Activated T-cell treated with anti-CD3 and anti-CD28 coated beads, Interleukin-2, amount 50 U/mL, for 4 hours (primary cell): ENCODE results near the gene CLK3. TPM values are rescaled to one million over a fixed set of nuclear protein-coding genes. Genes with fewer than 3 reads are reported as not detected.
"Not testable (repeated sequence)": the region's sequence is repeated elsewhere in the genome, so short reads cannot be mapped to it uniquely, and the experiment has no call there.

Source experiments
- ATAC-seq, 2 donors: fragments of 200-7000 bp; cut with Tn5 transposase; one replicate each; pipeline ENCODE4 v1.10.0; 2021
- DNase-seq: peaks from one replicate; pipeline ENCODE4 v3.0.0-alpha.2; 2020
- H3K27me3 Mint-ChIP-seq: one replicate; pipeline ENCODE4 v1.8.0; 2021; ENCODE audit warnings: low read depth, mixed read lengths
- H3K36me3 Mint-ChIP-seq: one replicate; pipeline ENCODE4 v1.8.0; 2022; ENCODE audit warnings: mixed read lengths; ENCODE audit not compliant: insufficient read depth
- H3K4me1 Mint-ChIP-seq: one replicate; pipeline ENCODE4 v1.8.0; 2021; ENCODE audit warnings: low read depth, mixed read lengths
- H3K4me3 Mint-ChIP-seq: one replicate; pipeline ENCODE4 v1.8.0; 2021; ENCODE audit warnings: mild to moderate bottlenecking, moderate library complexity, mixed read lengths
- H3K9me3 Mint-ChIP-seq: one replicate; pipeline ENCODE4 v1.8.0; 2021; ENCODE audit warnings: mixed read lengths
- total RNA-seq, 3 donors: library from RNA; stranded (reverse); gene quantifications; one replicate each; pipeline ENCODE4 v1.2.1, GENCODE V29; 2021

Gene CLK3
- total RNA-seq, 3 donors from 2014 or later: 74.0 to 78.2 (median 74.8) TPM

DNA sequence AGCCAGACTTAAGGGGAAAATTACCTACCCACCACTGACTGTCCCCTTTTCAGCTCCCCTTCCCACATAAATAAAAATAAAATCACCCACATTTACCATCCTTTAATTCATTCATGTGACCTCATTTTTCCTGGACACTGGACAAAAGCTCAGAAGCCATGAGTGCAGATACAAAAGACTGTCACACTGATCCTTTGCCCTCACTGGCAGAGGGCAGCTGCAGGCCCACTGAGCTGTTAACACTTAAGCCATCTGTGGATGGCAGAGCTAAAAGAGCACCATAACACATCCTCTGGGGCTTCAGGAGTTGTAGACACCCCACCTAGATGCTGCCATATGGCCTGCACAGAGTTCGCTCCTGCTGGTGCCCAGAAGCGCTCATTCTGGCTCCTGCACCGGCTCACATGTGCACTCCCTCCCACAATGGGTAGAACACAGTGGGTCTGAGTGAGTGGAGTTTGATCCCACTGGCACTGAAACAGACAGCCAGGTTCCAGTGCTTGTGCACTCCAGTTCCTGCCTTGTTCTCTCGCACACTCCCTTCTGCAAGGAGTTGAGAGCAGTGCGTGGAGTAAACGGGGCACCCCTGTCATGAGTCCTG is 41.4 kb downstream of the CLK3 start:
- H3K27me3 Mint-ChIP-seq: no peaks in the 10 kb centered on the region
- H3K4me1 Mint-ChIP-seq: peaks cover 15% of the 10 kb centered on the region
- DNase-seq: no peak
- no peak overlapping the region for H3K4me3 Mint-ChIP-seq
- peaks cover 22% of the 10 kb centered on the region for H3K36me3 Mint-ChIP-seq
- ATAC-seq: no peak
- no peaks in the 10 kb centered on the region for H3K9me3 Mint-ChIP-seq

DNA sequence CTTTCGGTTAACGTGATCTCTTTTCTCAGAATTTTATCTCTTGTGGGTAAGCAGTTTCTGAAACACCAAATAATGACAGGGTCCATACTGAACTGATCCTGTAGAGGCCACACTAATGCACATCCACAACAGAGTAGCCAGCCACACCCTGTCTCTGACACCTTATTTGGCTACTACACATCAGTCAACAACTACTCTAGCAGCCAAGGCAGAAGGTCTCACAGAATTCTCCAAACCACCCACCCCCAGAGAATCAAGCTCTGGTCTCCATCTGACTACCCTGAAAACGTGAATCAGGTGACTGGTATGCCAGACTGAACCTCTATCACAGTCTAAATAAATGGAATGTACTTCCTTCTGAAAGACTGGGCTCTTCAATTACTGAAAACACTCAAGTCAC is 42.2 kb downstream of the CLK3 start:
- H3K36me3 Mint-ChIP-seq: peaks cover 22% of the 10 kb centered on the region
- H3K27me3 Mint-ChIP-seq: no peaks in the 10 kb centered on the region
- peaks cover 17% of the 10 kb centered on the region for H3K4me1 Mint-ChIP-seq
- ATAC-seq (no peak), DNase-seq (no peak)
- H3K9me3 Mint-ChIP-seq: no peaks in the 10 kb centered on the region
- H3K4me3 Mint-ChIP-seq: no peak overlapping the region

DNA sequence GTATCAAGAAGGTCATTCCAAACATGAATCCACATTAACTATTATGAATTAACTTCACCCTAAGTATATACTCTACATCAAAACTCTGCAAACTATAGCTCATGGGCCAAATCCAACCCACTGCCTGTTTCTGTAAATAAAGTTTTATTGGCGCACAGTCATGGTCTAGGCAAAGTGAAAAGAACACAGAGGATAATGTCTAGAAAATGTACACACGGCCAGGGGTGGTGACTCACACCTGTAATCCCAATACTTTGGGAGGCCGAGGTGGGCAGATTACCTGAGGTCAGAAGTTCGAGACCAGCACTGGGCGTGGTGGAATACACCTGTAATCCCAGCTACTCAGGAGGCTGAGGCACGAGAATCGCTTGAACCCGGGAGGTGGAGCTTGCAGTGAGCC is 45.6 kb downstream of the CLK3 start:
- H3K36me3 Mint-ChIP-seq, H3K9me3 Mint-ChIP-seq, DNase-seq, H3K4me3 Mint-ChIP-seq, H3K27me3 Mint-ChIP-seq, ATAC-seq: not testable (repeated sequence)
- peaks cover 15% of the 10 kb centered on the region for H3K4me1 Mint-ChIP-seq

DNA sequence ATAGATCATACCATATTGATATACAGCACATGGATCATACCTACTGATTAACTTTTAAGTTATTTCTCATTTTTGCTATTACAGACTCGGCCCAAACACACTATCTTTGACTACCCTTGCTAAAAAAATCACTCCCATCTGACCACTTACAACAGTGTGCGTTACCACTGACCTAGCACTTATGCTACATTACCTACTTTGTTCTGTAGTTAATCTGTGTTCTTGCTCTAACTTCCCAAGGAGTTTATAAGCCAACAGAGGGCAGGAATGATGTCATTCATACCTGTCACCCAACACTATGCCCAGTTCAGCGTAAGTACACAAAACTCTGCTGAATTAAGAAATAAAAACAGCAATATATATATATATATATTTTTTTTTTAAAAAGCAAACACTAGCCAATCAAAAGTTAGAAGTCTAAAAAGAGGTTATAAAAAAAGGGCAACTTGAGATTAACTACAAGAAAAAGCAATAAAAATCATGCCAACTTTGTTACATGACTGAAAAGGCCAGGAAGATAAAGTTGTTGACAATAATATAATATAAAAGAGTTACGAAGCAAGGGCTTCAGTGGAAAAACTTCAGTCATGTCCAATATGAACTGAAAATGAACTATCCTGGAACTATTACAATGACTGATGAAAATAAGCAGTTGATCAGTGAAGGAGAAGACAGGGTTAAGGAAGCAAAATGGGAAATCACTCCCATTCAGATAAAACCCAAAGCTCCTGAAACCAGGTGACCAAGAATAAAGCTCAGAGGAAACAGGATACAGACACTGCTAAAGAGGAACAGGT is 46.6 kb downstream of the CLK3 start:
- no peak overlapping the region for H3K4me3 Mint-ChIP-seq

DNA sequence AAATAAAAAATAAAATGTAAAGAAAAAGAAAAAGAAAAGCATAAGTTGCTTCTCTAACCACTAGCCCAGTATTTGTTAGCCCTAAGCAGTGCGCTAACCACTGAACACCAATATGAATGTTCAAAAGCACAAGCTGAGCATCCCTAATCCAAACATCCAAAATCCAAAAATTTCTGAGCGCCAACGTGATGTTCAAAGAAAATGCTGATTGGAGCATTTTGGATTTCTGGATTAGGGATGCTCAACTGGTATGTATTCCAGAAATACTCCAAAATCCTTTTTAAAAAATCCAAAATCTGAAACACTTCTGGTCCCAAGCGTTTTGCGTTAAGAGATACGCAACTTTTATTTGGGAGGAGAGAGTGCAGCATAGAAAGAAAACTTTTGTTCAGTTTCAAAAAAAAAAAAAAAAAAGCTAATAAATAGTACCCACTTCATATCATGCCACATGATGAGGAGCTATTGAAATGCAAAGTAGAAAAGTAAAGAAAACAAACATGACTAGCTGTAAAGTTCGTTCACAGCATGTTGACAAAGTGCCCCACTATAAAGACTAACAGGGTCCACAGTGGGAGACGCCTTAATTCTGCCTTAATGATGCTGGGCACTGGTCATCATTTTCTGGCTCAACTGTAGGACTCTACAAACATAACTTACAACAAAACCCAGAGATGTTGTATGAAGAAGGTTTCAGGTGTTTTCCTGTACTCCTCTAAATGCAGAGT is 47.8 kb downstream of the CLK3 start:
- DNase-seq: no peak
- H3K4me3 Mint-ChIP-seq: no peak overlapping the region
- no peaks in the 10 kb centered on the region for H3K27me3 Mint-ChIP-seq
- peaks cover 14% of the 10 kb centered on the region for H3K4me1 Mint-ChIP-seq
- ATAC-seq: no peak
- no peaks in the 10 kb centered on the region for H3K9me3 Mint-ChIP-seq
- peaks cover 8% of the 10 kb centered on the region for H3K36me3 Mint-ChIP-seq

More for the DNA sequence above, 46.6 kb downstream of the CLK3 start:
- H3K36me3 Mint-ChIP-seq: peaks cover 8% of the 10 kb centered on the region
- no peak for ATAC-seq
- H3K27me3 Mint-ChIP-seq: no peaks in the 10 kb centered on the region
- H3K4me1 Mint-ChIP-seq: peaks cover 14% of the 10 kb centered on the region
- H3K9me3 Mint-ChIP-seq: no peaks in the 10 kb centered on the region
- no peak for DNase-seq

DNA sequence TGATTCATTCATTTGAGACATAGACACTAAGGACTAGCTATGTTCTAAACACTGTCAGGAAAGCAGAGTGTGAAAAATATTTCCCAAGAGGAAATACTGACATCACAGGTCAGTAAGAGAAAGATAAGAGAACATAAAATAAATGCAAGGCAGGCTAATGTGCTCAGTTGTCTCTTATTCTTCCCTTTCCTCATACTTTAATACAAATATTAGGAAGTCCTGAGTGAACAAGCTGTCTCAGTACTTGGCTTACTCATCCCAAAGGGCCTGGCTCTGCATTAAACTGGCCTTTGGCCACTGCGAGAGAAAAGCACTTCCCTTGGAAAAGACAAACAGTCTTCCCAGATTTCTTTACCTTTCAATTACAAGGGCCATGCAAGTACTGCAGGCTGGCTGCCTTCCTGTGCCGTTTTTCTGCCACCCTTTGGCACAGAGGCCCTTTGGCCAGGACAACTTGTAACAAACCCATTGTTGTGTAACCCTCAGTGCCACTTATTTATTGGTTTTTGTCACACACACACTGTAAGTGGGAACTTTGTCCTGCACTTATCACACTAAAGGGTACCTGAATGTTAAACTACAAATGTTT is 48.5 kb downstream of the CLK3 start:
- no peak overlapping the region for H3K4me3 Mint-ChIP-seq
- peaks cover 8% of the 10 kb centered on the region for H3K36me3 Mint-ChIP-seq
- no peaks in the 10 kb centered on the region for H3K9me3 Mint-ChIP-seq
- ATAC-seq (no peak), DNase-seq (no peak)
- H3K4me1 Mint-ChIP-seq: peaks cover 14% of the 10 kb centered on the region
- H3K27me3 Mint-ChIP-seq: no peaks in the 10 kb centered on the region

DNA sequence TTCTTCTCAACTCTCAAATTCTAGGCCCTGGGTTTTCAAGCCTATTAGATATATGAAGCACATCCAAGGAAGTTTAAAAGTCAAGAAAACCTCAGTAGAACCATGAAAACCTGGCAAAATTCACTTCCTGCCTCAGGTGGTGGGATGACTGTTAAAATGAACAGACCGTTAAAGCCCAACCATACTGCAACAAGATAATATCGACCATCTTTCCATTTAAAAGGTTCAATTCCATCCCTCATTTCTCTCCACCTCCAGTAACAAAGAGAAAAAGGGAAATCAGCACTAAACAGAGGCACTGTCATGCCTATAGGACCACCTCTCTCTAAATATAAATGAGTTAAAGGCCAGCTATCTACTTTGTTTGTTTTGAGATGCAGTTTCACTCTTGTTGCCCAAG is 49.0 kb downstream of the CLK3 start:
- no peaks in the 10 kb centered on the region for H3K27me3 Mint-ChIP-seq
- ATAC-seq (no peak), DNase-seq (no peak)
- H3K36me3 Mint-ChIP-seq: peaks cover 10% of the 10 kb centered on the region
- H3K4me1 Mint-ChIP-seq: peaks cover 14% of the 10 kb centered on the region
- no peaks in the 10 kb centered on the region for H3K9me3 Mint-ChIP-seq
- H3K4me3 Mint-ChIP-seq: no peak overlapping the region

DNA sequence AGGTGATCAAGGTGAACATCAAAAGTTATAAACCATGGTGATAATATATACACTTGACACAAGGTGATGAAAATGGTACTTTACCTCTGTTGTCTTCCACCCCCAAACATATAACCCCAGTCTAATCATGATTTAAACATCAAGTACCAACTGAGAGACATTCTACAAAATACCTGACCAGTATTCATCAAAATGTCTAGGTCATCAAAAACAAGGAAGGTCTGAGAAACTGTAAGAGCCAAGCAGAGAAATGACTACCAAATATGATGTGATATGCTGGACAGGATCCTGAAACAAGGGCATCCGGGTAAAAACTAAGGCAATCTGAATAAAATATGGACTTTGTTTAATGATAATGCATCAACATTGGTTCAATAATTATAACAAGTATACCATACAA is 52.3 kb downstream of the CLK3 start:
- H3K4me3 Mint-ChIP-seq: no peak overlapping the region
- peaks cover 9% of the 10 kb centered on the region for H3K4me1 Mint-ChIP-seq
- H3K9me3 Mint-ChIP-seq: no peaks in the 10 kb centered on the region
- ATAC-seq (no peak), DNase-seq (no peak)
- H3K36me3 Mint-ChIP-seq: peaks cover 16% of the 10 kb centered on the region
- no peaks in the 10 kb centered on the region for H3K27me3 Mint-ChIP-seq

DNA sequence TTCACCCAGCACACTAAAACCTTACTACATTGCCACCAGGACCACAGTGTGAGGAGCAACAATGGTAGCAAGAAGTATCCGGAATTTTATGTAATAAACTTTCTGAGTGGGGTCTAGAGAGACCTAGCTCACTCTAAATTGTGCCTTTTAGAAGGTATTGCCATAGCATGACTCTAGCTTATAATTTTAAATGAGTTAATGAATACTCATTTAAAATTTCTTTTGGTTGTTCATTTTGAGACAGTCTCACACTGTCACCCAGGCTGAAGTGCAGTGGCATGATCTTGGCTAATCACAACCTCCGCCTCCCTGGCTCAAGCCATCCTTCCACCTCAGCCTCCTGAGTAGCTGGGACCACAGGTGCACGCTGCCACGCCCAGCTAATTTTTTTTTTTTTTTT is 54.0 kb downstream of the CLK3 start:
- ATAC-seq: no peak
- Mint-ChIP-seq H3K27me3 (no peaks in the 10 kb centered on the region), H3K36me3 (peaks cover 23% of the 10 kb centered on the region), H3K9me3 (no peaks in the 10 kb centered on the region), H3K4me1 (peaks cover 7% of the 10 kb centered on the region), H3K4me3 (no peak overlapping the region)
- no peak for DNase-seq

DNA sequence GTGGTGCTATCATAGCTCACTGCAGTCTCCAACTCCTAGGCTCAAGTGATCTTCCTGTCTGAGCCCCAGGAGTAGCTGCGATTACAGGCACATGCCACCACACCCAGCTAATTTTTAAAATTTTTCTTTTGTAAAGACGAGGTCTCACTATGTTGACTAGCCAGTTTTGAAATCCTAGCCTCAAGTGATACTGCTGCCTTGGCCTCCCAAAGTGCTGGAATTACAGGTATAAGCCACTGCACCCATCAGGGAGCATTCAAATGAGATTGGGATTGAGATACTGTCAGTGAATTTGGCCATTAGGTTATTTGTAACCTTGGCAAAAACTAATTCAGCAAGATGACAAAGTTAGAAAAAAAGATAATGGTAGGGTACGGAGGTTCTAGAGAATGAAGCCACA is 58.5 kb downstream of the CLK3 start:
- no peaks in the 10 kb centered on the region for H3K27me3 Mint-ChIP-seq
- no peaks in the 10 kb centered on the region for H3K9me3 Mint-ChIP-seq
- DNase-seq: no peak
- ATAC-seq: no peak
- peaks cover 3% of the 10 kb centered on the region for H3K4me1 Mint-ChIP-seq
- no peak overlapping the region for H3K4me3 Mint-ChIP-seq
- H3K36me3 Mint-ChIP-seq: peaks cover 21% of the 10 kb centered on the region

DNA sequence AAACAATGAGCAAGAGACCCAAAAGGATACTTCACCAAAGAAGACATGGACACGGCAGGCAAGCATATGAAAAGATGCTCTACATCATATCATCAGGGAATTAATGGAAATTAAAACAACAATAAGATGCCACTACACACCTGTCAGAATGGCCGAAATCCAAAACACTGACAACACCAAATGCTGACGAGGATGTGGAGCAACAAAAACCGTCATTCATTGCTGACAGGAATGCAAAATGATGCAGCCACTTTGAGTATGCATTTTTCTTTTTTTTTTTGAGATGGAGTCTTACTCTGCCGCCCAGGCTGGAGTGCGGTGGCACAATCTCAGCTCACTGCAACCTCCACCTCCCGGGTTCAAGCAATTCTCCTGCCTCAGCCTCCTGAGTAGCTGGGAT is 61.2 kb downstream of the CLK3 start:
- H3K4me1 Mint-ChIP-seq: peaks cover 7% of the 10 kb centered on the region
- H3K27me3 Mint-ChIP-seq: no peaks in the 10 kb centered on the region
- no peak for DNase-seq
- no peaks in the 10 kb centered on the region for H3K9me3 Mint-ChIP-seq
- ATAC-seq: no peak
- no peak overlapping the region for H3K4me3 Mint-ChIP-seq
- H3K36me3 Mint-ChIP-seq: peaks cover 14% of the 10 kb centered on the region

Other genes with a start within 250 kb of the CLK3 start
- gene CYP11A1, start 248.2 kb upstream of the CLK3 start, total RNA-seq: under 1 TPM; 0.33 to 0.41 (median 0.40) TPM
- gene SEMA7A, start 181.9 kb upstream of the CLK3 start, total RNA-seq: 100 to 1,000 TPM; 187 to 215 (median 195) TPM
- 10 to 100 TPM; 53.4 to 60.1 (median 59.2) TPM for gene UBL7, start 154.7 kb upstream of the CLK3 start, total RNA-seq
- 10 to 100 TPM; 15.4 to 23.0 (median 21.8) TPM for gene ARID3B, start 74.6 kb upstream of the CLK3 start, total RNA-seq
- 10 to 100 TPM; 52.2 to 57.1 (median 56.6) TPM for gene EDC3, start 80.2 kb downstream of the CLK3 start, total RNA-seq
- under 1 TPM; 0.60 to 0.90 (median 0.76) TPM for gene CYP1A1, start 109.7 kb downstream of the CLK3 start, total RNA-seq
- under 1 TPM in 1 of 3 donors, not detected in 2; 0.08 TPM for gene CYP1A2, start 133.0 kb downstream of the CLK3 start, total RNA-seq
- 100 to 1,000 TPM; 368 to 412 (median 397) TPM for gene CSK, start 166.2 kb downstream of the CLK3 start, total RNA-seq
- gene LMAN1L, start 197.0 kb downstream of the CLK3 start, total RNA-seq: under 1 TPM; 0.30 to 0.55 (median 0.40) TPM
- under 1 TPM in 2 of 3 donors, not detected in 1; 0.23 to 0.32 TPM for gene CPLX3, start 210.8 kb downstream of the CLK3 start, total RNA-seq
- 10 to 100 TPM; 52.8 to 64.7 (median 64.0) TPM for gene ULK3, start 227.3 kb downstream of the CLK3 start, total RNA-seq